GM12878 (cell line): ENCODE data around the gene CR1.

Experiments
- BRCA1 ChIP-seq: IDR thresholded peaks from 2 replicates; pipeline ENCODE4 v1.6.1; 2011; ENCODE audit warnings: low read depth, low read length, improper control_type of control experiment
- CHD4 ChIP-seq: fragments of 200-600 bp; sonication (generic); IDR thresholded peaks from 2 replicates; pipeline ENCODE4 v1.6.1; 2016; ENCODE audit warnings: mild to moderate bottlenecking
- EP300 ChIP-seq, 2 experiments: fragments of 150-350 bp in 1 of 2; IDR thresholded peaks; 2 replicates each; pipeline ENCODE4 v1.6.1; 2011 to 2012; ENCODE audit warnings: low read depth in 2 of 2, low read length in 2 of 2, borderline replicate concordance in 1 of 2, improper control_type of control experiment in 1 of 2, inconsistent platforms in 1 of 2; ENCODE audit not compliant: control insufficient read depth in 1 of 2
- FOS ChIP-seq: IDR thresholded peaks from 3 replicates; pipeline ENCODE4 v1.6.1; 2011; ENCODE audit warnings: borderline replicate concordance; ENCODE audit not compliant: insufficient read length; ENCODE audit errors: extremely low read depth
- FOXM1 ChIP-seq: IDR thresholded peaks from 2 replicates; pipeline ENCODE4 v1.6.1; 2012; ENCODE audit warnings: low read depth, mild to moderate bottlenecking, inconsistent platforms, low read length, moderate library complexity
- KLF5 ChIP-seq: fragments of 450-650 bp; IDR thresholded peaks from 2 replicates; pipeline ENCODE4 v1.6.1; 2014; ENCODE audit warnings: mild to moderate bottlenecking; ENCODE audit not compliant: partially characterized antibody
- MYC ChIP-seq: IDR thresholded peaks from 2 replicates; pipeline ENCODE4 v1.6.1; 2011; ENCODE audit warnings: mild to moderate bottlenecking, low read length, moderate library complexity, inconsistent platforms; ENCODE audit not compliant: insufficient read depth, insufficient replicate concordance, insufficient read length, severe bottlenecking
- NFIC ChIP-seq: IDR thresholded peaks from 2 replicates; pipeline ENCODE4 v1.6.1; 2012; ENCODE audit warnings: low read depth, mild to moderate bottlenecking, inconsistent platforms, low read length, moderate library complexity
- POLR2A ChIP-seq: IDR thresholded peaks from 2 replicates; pipeline ENCODE4 v1.6.1; 2011; ENCODE audit warnings: low read depth, mild to moderate bottlenecking, low read length
- POLR2AphosphoS5 ChIP-seq: IDR thresholded peaks from 2 replicates; pipeline ENCODE4 v1.6.1; 2011; ENCODE audit warnings: mild to moderate bottlenecking, low read length, inconsistent platforms
- TF ChIP-seq, protein P1 (sequence below): fragments of 150-350 bp; IDR thresholded peaks from 2 replicates; pipeline ENCODE4 v1.6.1; 2016; ENCODE audit warnings: low read depth, low read length
- TF ChIP-seq, protein P2 (sequence below), 3 experiments: IDR thresholded peaks in 2 of 3; conservative IDR thresholded peaks in 1 of 3; 2 replicates each; pipeline ENCODE4 v1.5.1; 2011; ENCODE audit warnings: low read depth in 3 of 3, low read length in 3 of 3, mild to moderate bottlenecking in 3 of 3, control low read depth in 2 of 3, moderate library complexity in 2 of 3, inconsistent platforms in 1 of 3, mixed read lengths in 1 of 3; ENCODE audit not compliant: control insufficient read depth in 2 of 3, insufficient read depth in 1 of 3; ENCODE audit errors: extremely low read depth in 1 of 3
- TF ChIP-seq, protein P3 (sequence below): IDR thresholded peaks from 2 replicates; pipeline ENCODE4 v1.6.1; 2012; ENCODE audit warnings: low read depth, low read length, improper control_type of control experiment
- TF ChIP-seq, protein P4 (sequence below): IDR thresholded peaks from 2 replicates; pipeline ENCODE4 v1.6.1; 2012; ENCODE audit warnings: mild to moderate bottlenecking, low read depth, low read length

DNA sequence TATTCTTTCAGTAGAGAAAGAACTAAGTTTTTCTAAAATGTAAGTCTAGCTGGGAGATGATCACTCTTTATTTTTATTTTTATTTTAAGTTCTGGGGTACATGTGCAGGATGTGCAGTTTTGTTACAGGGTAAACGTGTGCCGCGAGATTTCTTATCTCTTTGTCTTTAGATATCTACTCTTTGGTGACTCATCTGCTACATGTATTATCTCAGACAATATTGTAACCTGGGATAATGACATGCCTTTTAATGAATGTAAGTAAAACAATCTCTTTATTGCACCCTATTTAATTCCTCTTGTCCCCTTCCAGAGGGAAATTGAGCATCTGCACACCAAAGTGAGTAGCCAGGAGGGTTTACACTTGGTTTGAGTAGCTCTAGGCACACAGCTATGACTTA, 32.4 kb upstream of the CR1 start:
- TF ChIP-seq, protein P1, sequence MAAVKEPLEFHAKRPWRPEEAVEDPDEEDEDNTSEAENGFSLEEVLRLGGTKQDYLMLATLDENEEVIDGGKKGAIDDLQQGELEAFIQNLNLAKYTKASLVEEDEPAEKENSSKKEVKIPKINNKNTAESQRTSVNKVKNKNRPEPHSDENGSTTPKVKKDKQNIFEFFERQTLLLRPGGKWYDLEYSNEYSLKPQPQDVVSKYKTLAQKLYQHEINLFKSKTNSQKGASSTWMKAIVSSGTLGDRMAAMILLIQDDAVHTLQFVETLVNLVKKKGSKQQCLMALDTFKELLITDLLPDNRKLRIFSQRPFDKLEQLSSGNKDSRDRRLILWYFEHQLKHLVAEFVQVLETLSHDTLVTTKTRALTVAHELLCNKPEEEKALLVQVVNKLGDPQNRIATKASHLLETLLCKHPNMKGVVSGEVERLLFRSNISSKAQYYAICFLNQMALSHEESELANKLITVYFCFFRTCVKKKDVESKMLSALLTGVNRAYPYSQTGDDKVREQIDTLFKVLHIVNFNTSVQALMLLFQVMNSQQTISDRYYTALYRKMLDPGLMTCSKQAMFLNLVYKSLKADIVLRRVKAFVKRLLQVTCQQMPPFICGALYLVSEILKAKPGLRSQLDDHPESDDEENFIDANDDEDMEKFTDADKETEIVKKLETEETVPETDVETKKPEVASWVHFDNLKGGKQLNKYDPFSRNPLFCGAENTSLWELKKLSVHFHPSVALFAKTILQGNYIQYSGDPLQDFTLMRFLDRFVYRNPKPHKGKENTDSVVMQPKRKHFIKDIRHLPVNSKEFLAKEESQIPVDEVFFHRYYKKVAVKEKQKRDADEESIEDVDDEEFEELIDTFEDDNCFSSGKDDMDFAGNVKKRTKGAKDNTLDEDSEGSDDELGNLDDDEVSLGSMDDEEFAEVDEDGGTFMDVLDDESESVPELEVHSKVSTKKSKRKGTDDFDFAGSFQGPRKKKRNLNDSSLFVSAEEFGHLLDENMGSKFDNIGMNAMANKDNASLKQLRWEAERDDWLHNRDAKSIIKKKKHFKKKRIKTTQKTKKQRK, result no peak
- TF ChIP-seq EP300 (IDR thresholded peaks at IDR 0.05; ENCODE audit: borderline replicate concordance in 1 of 2, control insufficient read depth in 1 of 2, low read depth in 2 of 2, low read length in 2 of 2), result no peak
- TF ChIP-seq POLR2A, result no peak
- TF ChIP-seq KLF5, result no peak
- no peak for TF ChIP-seq CHD4
- TF ChIP-seq, protein P2, sequence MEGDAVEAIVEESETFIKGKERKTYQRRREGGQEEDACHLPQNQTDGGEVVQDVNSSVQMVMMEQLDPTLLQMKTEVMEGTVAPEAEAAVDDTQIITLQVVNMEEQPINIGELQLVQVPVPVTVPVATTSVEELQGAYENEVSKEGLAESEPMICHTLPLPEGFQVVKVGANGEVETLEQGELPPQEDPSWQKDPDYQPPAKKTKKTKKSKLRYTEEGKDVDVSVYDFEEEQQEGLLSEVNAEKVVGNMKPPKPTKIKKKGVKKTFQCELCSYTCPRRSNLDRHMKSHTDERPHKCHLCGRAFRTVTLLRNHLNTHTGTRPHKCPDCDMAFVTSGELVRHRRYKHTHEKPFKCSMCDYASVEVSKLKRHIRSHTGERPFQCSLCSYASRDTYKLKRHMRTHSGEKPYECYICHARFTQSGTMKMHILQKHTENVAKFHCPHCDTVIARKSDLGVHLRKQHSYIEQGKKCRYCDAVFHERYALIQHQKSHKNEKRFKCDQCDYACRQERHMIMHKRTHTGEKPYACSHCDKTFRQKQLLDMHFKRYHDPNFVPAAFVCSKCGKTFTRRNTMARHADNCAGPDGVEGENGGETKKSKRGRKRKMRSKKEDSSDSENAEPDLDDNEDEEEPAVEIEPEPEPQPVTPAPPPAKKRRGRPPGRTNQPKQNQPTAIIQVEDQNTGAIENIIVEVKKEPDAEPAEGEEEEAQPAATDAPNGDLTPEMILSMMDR (IDR thresholded peaks at IDR 0.05 in 2 of 3, conservative IDR thresholded peaks at IDR 0.05 in 1 of 3; ENCODE audit: control insufficient read depth in 2 of 3, extremely low read depth in 1 of 3, insufficient read depth in 1 of 3, low read depth in 3 of 3, low read length in 3 of 3), result no peak
- TF ChIP-seq POLR2AphosphoS5, result no peak
- TF ChIP-seq BRCA1, result no peak
- TF ChIP-seq, protein P3, sequence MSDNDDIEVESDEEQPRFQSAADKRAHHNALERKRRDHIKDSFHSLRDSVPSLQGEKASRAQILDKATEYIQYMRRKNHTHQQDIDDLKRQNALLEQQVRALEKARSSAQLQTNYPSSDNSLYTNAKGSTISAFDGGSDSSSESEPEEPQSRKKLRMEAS, result no peak
- no peak for TF ChIP-seq MYC
- TF ChIP-seq, protein P4, sequence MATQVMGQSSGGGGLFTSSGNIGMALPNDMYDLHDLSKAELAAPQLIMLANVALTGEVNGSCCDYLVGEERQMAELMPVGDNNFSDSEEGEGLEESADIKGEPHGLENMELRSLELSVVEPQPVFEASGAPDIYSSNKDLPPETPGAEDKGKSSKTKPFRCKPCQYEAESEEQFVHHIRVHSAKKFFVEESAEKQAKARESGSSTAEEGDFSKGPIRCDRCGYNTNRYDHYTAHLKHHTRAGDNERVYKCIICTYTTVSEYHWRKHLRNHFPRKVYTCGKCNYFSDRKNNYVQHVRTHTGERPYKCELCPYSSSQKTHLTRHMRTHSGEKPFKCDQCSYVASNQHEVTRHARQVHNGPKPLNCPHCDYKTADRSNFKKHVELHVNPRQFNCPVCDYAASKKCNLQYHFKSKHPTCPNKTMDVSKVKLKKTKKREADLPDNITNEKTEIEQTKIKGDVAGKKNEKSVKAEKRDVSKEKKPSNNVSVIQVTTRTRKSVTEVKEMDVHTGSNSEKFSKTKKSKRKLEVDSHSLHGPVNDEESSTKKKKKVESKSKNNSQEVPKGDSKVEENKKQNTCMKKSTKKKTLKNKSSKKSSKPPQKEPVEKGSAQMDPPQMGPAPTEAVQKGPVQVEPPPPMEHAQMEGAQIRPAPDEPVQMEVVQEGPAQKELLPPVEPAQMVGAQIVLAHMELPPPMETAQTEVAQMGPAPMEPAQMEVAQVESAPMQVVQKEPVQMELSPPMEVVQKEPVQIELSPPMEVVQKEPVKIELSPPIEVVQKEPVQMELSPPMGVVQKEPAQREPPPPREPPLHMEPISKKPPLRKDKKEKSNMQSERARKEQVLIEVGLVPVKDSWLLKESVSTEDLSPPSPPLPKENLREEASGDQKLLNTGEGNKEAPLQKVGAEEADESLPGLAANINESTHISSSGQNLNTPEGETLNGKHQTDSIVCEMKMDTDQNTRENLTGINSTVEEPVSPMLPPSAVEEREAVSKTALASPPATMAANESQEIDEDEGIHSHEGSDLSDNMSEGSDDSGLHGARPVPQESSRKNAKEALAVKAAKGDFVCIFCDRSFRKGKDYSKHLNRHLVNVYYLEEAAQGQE, result no peak
- TF ChIP-seq FOXM1, result no peak
- no peak for TF ChIP-seq FOS
- TF ChIP-seq NFIC, result no peak
